IMR-90 (cell line): ENCODE measurements around the gene DTX3.

ENCODE experiments used
- CTCF ChIP-seq: conservative IDR thresholded peaks from 2 replicates; pipeline ENCODE4 v1.5.1; 2012; ENCODE audit warnings: mild to moderate bottlenecking, low read depth, low read length, improper control_type of control experiment
- MXI1 ChIP-seq: IDR thresholded peaks from 2 replicates; pipeline ENCODE4 v1.6.1; 2012; ENCODE audit warnings: low read depth, mild to moderate bottlenecking, low read length, moderate library complexity, borderline replicate concordance
- NFE2L2 ChIP-seq: fragments of 150-350 bp; IDR thresholded peaks from 2 replicates; pipeline ENCODE4 v1.6.1; 2016; ENCODE audit warnings: low read depth, mild to moderate bottlenecking, low read length
- POLR2A ChIP-seq: IDR thresholded peaks from 2 replicates; pipeline ENCODE4 v1.6.1; 2012; ENCODE audit warnings: mild to moderate bottlenecking, low read depth, low read length

GRCh38 chr12:57584690-57585089, 19.9 kb upstream of the DTX3 start:
- no peak for TF ChIP-seq NFE2L2
- TF ChIP-seq MXI1 = no peak
- no peak for TF ChIP-seq POLR2A
- TF ChIP-seq CTCF = no peak
